ENCODE results near the gene RNASEH2A.

DNA sequence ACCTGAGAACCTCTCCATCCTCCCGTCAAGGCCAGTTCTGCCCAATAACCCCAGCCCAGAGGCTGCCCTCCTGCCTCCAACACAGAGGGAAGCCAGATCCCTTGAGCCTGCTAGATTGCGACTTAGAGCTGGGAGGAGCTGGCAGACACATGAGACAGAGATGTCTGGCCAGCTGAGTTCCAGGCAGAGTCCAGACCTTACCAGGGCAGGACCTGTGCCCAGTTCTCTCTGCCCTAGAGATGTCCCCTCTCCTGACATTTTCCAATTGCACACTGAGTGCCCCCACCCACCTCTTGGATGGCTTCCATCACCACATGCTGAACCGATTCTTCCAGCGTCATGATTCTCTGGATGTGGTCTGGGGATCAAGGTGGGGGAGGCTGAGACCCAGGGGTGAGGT is 34.1 kb upstream of the RNASEH2A start:
- TF ChIP-seq, protein P1, sequence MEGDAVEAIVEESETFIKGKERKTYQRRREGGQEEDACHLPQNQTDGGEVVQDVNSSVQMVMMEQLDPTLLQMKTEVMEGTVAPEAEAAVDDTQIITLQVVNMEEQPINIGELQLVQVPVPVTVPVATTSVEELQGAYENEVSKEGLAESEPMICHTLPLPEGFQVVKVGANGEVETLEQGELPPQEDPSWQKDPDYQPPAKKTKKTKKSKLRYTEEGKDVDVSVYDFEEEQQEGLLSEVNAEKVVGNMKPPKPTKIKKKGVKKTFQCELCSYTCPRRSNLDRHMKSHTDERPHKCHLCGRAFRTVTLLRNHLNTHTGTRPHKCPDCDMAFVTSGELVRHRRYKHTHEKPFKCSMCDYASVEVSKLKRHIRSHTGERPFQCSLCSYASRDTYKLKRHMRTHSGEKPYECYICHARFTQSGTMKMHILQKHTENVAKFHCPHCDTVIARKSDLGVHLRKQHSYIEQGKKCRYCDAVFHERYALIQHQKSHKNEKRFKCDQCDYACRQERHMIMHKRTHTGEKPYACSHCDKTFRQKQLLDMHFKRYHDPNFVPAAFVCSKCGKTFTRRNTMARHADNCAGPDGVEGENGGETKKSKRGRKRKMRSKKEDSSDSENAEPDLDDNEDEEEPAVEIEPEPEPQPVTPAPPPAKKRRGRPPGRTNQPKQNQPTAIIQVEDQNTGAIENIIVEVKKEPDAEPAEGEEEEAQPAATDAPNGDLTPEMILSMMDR (IDR thresholded peaks at IDR 0.05): no peak
- TF ChIP-seq POLR2AphosphoS5 (IDR thresholded peaks at IDR 0.05): no peak
